ENCODE results near the gene D2HGDH. TPM values are rescaled to one million over a fixed set of nuclear protein-coding genes. Genes with fewer than 3 reads are reported as not detected.
A peak's percentile ranks its signal among the peaks of the same experiment; 100 is the strongest.

D2HGDH gene
- total and polyA plus RNA-seq, 10 donors = 18.8 to 69.8 (median 38.0) TPM

DNA sequence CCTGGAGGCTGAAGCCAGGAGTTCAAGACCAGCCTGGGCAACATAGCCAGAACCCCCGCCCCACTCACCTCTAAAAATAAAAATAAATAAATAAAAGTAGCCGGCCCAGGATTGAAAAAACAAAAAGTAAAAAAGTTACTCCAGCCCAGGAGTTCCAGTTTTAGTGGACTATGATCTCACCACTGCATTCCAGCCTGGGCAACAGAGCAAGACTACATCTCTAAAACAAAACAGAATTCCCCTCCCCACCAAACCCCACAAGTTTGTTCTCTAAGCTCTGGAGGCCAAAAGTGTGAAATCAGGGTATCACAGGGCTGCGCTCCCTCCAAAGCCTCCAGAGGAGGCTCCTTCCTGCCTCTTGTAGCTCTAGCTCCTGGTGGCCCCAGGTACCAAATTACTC, 1.7 kb downstream of the D2HGDH start:
- Histone ChIP-seq H3K4me1 (peaks cover 4 to 92% (median 54%) of the 10 kb centered on the region in 6 donors), H3K4me3 (peak overlapping the region in 3 of 8 donors; percentile 75 to 99 (median 99)), H3K27me3 (replicated peaks in 1 of 7) (no peaks in the 10 kb centered on the region), H3K36me3 (peaks cover 0 to 17% (median 0%) of the 10 kb centered on the region in 6 donors), H3K27ac (peak overlapping the region in 1 of 8 donors; percentile 89), H3K9me3 (no peaks in the 10 kb centered on the region)
- no peak for TF ChIP-seq CTCF (IDR thresholded peaks at IDR 0.05 in 8 of 11, conservative IDR thresholded peaks at IDR 0.05 in 3 of 11)
- TF ChIP-seq POLR2A (IDR thresholded peaks at IDR 0.05) = no peak
- no peak for TF ChIP-seq POLR2AphosphoS5 (IDR thresholded peaks at IDR 0.05)
- 76 to 98% (median 92%) methylated on average over 3 of the region's 3 CpGs for WGBS, 5 donors
- no peak for DNase-seq
- intact Hi-C loops (cut with DNase I; ENCODE audit: low total_unique reads) = loop anchor here (10.0 kb wide), 1 partner anchor 139 kb away; no protein-coding TSS in a partner anchor

GRCh38 chr2:241738040-241738686, 3.7 kb downstream of the D2HGDH start:
- H3K27ac ChIP-seq = no peak overlapping the region
- DNase-seq = peak; percentile 75
- no peaks in the 10 kb centered on the region for H3K9me3 ChIP-seq
- peaks cover 0 to 25% (median 0%) of the 10 kb centered on the region in 6 donors for H3K36me3 ChIP-seq
- TF ChIP-seq POLR2A (IDR thresholded peaks at IDR 0.05) (no peak), POLR2AphosphoS5 (IDR thresholded peaks at IDR 0.05) (peak in 1 of 3 donors; percentile 27)
- intact Hi-C loops (cut with DNase I; ENCODE audit: low total_unique reads) = loop anchor here (10.0 kb wide), 1 partner anchor 137 kb away; no protein-coding TSS in a partner anchor
- H3K27me3 ChIP-seq (replicated peaks in 1 of 7) = no peaks in the 10 kb centered on the region
- peaks cover 4 to 81% (median 44%) of the 10 kb centered on the region in 6 donors for H3K4me1 ChIP-seq
- no peak overlapping the region for H3K4me3 ChIP-seq
- WGBS, 5 donors = 93 to 97% (median 95%) methylated on average over 9 to 17 of the region's 17 CpGs

DNA sequence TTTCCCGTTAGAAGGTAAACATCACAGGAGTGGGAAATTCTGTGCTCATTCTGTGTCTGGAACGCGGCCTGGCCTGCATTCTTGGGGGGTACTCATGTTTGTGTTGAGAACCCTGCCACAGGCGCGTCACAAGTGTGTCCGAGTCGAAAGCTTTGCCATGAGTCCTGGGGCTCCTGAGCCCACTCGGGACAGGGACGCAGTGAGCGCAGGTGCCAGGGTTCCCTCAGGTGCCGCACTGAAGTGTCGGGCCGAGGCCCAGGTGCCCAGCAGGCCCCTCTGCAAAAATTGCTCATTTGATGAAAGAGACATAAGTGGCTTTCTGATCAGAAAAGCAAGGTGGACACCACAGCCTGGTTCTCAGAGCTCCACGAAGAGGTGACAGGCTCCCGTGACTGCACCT, 4.7 kb downstream of the D2HGDH start:
- DNase-seq = peak; percentile 74
- no peak for TF ChIP-seq CTCF (IDR thresholded peaks at IDR 0.05 in 8 of 11, conservative IDR thresholded peaks at IDR 0.05 in 3 of 11)
- TF ChIP-seq POLR2AphosphoS5 (IDR thresholded peaks at IDR 0.05) = no peak
- TF ChIP-seq POLR2A (IDR thresholded peaks at IDR 0.05) = no peak
- WGBS, 5 donors = 93 to 99% (median 97%) methylated on average over 12 to 15 of the region's 15 CpGs
- Histone ChIP-seq H3K36me3 (peaks cover 0 to 35% (median 9%) of the 10 kb centered on the region in 6 donors), H3K4me1 (peaks cover 4 to 71% (median 34%) of the 10 kb centered on the region in 6 donors), H3K4me3 (no peak overlapping the region), H3K9me3 (no peaks in the 10 kb centered on the region), H3K27me3 (replicated peaks in 1 of 7) (no peaks in the 10 kb centered on the region), H3K27ac (no peak overlapping the region)
- intact Hi-C loops (cut with DNase I; ENCODE audit: low total_unique reads) = loop anchor here (10.0 kb wide), 1 partner anchor 136 kb away; no protein-coding TSS in a partner anchor

GRCh38 chr2:241739651-241740050, 5.2 kb downstream of the D2HGDH start:
- intact Hi-C loops (cut with DNase I; ENCODE audit: low total_unique reads) = loop anchor here (10.0 kb wide), 1 partner anchor 135 kb away; no protein-coding TSS in a partner anchor
- H3K27me3 ChIP-seq (replicated peaks in 1 of 7) = no peaks in the 10 kb centered on the region
- no peak overlapping the region for H3K4me3 ChIP-seq
- TF ChIP-seq POLR2AphosphoS5 (IDR thresholded peaks at IDR 0.05) (no peak), CTCF (IDR thresholded peaks at IDR 0.05 in 8 of 11, conservative IDR thresholded peaks at IDR 0.05 in 3 of 11) (no peak), POLR2A (IDR thresholded peaks at IDR 0.05) (no peak)
- DNase-seq = no peak
- H3K36me3 ChIP-seq = peaks cover 0 to 40% (median 13%) of the 10 kb centered on the region in 6 donors
- H3K4me1 ChIP-seq = peaks cover 4 to 70% (median 33%) of the 10 kb centered on the region in 6 donors
- peak overlapping the region in 2 of 8 donors; percentile 40 to 57 for H3K27ac ChIP-seq
- WGBS, 5 donors = 65 to 81% (median 77%) methylated on average over 12 of the region's 12 CpGs
- H3K9me3 ChIP-seq = no peaks in the 10 kb centered on the region

Measured in spleen (tissue), 11 donors.